HG02870 (cell line): Measurements from ENCODE around the gene HMGCS2.

Experiments
- ATAC-seq: cut with Tn5 transposase; IDR thresholded peaks from one replicate; pipeline ENCODE4 v1.9.1; 2021; ENCODE audit warnings: mild to moderate bottlenecking, moderate library complexity; ENCODE audit not compliant: unreplicated experiment

The HMGCS2 gene

DNA sequence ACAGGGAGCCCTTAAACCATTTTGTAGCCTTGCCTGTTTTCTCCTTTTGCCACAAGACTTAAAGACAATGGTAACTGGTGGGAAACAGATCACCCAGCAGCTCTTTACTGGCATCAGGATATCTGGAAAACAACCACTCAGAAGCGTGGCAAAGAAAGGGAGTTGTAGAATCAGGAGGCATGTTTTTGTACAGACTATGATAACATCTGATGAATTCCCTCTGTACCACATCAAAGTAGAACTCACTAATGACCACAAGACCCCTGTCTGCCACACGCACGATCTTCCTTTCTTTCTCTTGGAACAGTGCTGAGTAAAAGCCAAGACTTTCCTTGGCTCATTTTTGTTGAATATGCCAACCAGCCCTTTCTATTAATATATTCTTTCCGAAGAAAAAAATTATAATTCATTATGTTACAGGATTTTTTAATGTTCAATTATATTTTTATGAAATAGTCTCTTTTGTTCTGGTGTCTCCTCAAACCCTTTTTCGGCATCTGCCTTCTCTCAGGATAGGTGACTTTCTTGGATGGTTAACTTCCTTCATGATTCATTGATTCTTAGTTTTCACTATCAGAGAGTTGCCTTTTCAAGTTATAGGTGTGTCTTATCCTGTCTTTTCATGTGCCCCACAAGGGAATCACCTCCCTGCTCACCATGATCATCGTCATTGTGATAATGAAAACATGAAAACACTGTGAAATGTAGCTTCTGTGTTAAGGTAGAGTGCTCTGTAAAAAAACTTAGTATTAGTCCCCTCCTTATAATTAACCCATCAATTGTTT lies 64.8 kb downstream of the HMGCS2 start:
- ATAC-seq: no peak

GRCh38 chr1:119702384-119702783 lies 66.3 kb downstream of the HMGCS2 start:
- no peak for ATAC-seq

- no peak for ATAC-seq
These were observed 67.0 kb downstream of the HMGCS2 start for GRCh38 chr1:119701659-119702058.

DNA sequence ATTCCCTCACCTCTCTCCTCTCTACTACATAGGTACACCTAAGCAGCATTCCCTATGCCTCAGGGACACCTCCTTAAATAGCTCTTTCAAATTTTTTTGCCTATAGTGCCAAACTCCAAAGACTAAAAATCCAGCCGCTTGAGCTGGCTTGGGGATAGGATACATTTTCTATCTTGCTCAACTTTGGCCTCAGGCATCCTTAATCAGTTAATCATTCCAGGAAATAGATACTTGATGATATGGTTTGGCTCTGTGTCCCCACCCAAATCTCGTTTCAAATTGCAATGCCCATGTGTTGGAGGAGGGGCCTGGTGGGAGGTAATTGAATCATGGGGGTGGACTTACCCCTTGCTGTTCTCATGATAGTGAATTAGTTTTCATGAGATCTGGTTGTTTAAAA lies 68.4 kb downstream of the HMGCS2 start:
- ATAC-seq: no peak
